HCT116 (cell line): ENCODE results near the gene MEF2D. TPM values are rescaled to one million over a fixed set of nuclear protein-coding genes. Genes with fewer than 3 reads are reported as not detected.

Experiments used
- ATAC-seq: fragments of 200-7000 bp; cut with Tn5 transposase; 2 replicates; pipeline ENCODE4 v1.9.1; 2020; ENCODE audit warnings: mild to moderate bottlenecking, moderate library complexity
- BruUV-seq: library from RNA; stranded (reverse); fragments of 400-500 nt; replicated peaks from 2 replicates; lab custom pipeline; 2021; lab: Mats Ljungman, UMichigan
- CTCF ChIA-PET: fragments of 300-600 bp; sonication (Branson Sonifier 250); formaldehyde crosslinking; loops from one replicate; lab custom pipeline; 2021; ENCODE audit warnings: antibody characterized with exemption; lab: Charles Lee
- POLR2A ChIA-PET: fragments of 300-600, 350-600 bp; sonication (Branson Sonifier 250); formaldehyde crosslinking; loops from one replicate; lab custom pipeline; 2021; ENCODE audit warnings: antibody characterized with exemption; lab: Charles Lee
- RAD21 ChIA-PET, 2 experiments: fragments of 300-600 bp; sonication (Branson Sonifier 250); formaldehyde crosslinking; loops; one replicate each; lab custom pipeline; 2023; ENCODE audit warnings: low total read pairs in 2 of 2; ENCODE audit not compliant: uncharacterized antibody in 2 of 2, unreplicated experiment in 2 of 2, low non-redundant PET in 1 of 2; lab: Charles Lee
- DNase-seq: peaks from one replicate; pipeline ENCODE4 v3.0.0-alpha.2; 2010; ENCODE audit warnings: low read depth, low spot score
- H2AFZ ChIP-seq: fragments of 200-600 bp; shearing (Covaris generic), sonication (generic); 2 replicates; pipeline ENCODE4 v1.6.1; 2017; ENCODE audit warnings: low read depth, mixed run types, mixed read lengths, antibody characterized with exemption, low read length; ENCODE audit not compliant: poor library complexity, severe bottlenecking
- H3K27ac ChIP-seq: 2 replicates; pipeline ENCODE4 v1.5.1; 2012; ENCODE audit warnings: low read depth, low read length
- H3K27me3 ChIP-seq: fragments of 200-600 bp; sonication (generic); 2 replicates; pipeline ENCODE4 v1.6.1; 2016; ENCODE audit warnings: mixed run types, low read length, mixed read lengths; ENCODE audit not compliant: insufficient read depth
- H3K36me3 ChIP-seq, 2 experiments: fragments of 200-500 bp in 1 of 2; fragments of 200-600 bp in 1 of 2; sonication (Bioruptor generic) in 1 of 2; sonication (generic) in 1 of 2; 2 replicates each; pipeline versions ENCODE4 v1.5.1 to v1.6.1; 2014 to 2016; ENCODE audit warnings: low read length in 2 of 2, inconsistent platforms in 1 of 2, mixed read lengths in 1 of 2, mixed run types in 1 of 2; ENCODE audit not compliant: insufficient read depth in 2 of 2, control insufficient read depth in 1 of 2
- H3K4me1 ChIP-seq, 2 experiments: fragments of 200-600 bp in 1 of 2; sonication (generic) in 1 of 2; 2 replicates each; pipeline versions ENCODE4 v1.5.1 to v1.6.1; 2012 to 2017; ENCODE audit warnings: low read length in 2 of 2, inconsistent platforms in 1 of 2, mild to moderate bottlenecking in 1 of 2, mixed read lengths in 1 of 2, mixed run types in 1 of 2, moderate library complexity in 1 of 2; ENCODE audit not compliant: insufficient read depth in 2 of 2, control insufficient read depth in 1 of 2
- H3K4me2 ChIP-seq: fragments of 200-600 bp; sonication (generic); 2 replicates; pipeline ENCODE4 v1.6.1; 2017; ENCODE audit warnings: mixed run types, low read length, mixed read lengths
- H3K4me3 ChIP-seq, 2 experiments: fragments of 200-600 bp in 1 of 2; sonication (generic) in 1 of 2; replicated peaks in 1 of 2; 2 replicates each; pipeline ENCODE4 v1.5.1; 2011 to 2016; ENCODE audit warnings: low read length in 2 of 2, control low read depth in 1 of 2, low read depth in 1 of 2, mild to moderate bottlenecking in 1 of 2, mixed read lengths in 1 of 2, mixed run types in 1 of 2
- H3K79me2 ChIP-seq: fragments of 200-600 bp; sonication (generic); 2 replicates; pipeline ENCODE4 v1.6.1; 2017; ENCODE audit warnings: mild to moderate bottlenecking, mixed run types, low read length, moderate library complexity, mixed read lengths; ENCODE audit not compliant: insufficient read depth
- H3K9ac ChIP-seq: fragments of 200-600 bp; sonication (generic); 2 replicates; pipeline ENCODE4 v1.6.1; 2016; ENCODE audit warnings: low read length, mixed read lengths
- H3K9me2 ChIP-seq: fragments of 200-600 bp; sonication (generic), shearing (Covaris generic); 2 replicates; pipeline ENCODE4 v1.6.1; 2017; ENCODE audit warnings: mixed run types, mild to moderate bottlenecking, moderate library complexity; ENCODE audit not compliant: insufficient read depth
- H3K9me3 ChIP-seq, 2 experiments: fragments of 200-500 bp in 1 of 2; fragments of 200-600 bp in 1 of 2; sonication (Bioruptor generic) in 1 of 2; sonication (generic) in 1 of 2; 2 replicates each; pipeline ENCODE4 v1.6.1; 2014 to 2017; ENCODE audit warnings: low read length in 2 of 2, mixed read lengths in 2 of 2, inconsistent platforms in 1 of 2, low read depth in 1 of 2, mild to moderate bottlenecking in 1 of 2, mixed run types in 1 of 2, moderate library complexity in 1 of 2; ENCODE audit not compliant: control insufficient read depth in 1 of 2, insufficient read depth in 1 of 2
- H4K20me1 ChIP-seq: fragments of 200-600 bp; sonication (generic), shearing (Covaris generic); 2 replicates; pipeline ENCODE4 v1.6.1; 2017; ENCODE audit warnings: mixed run types, mild to moderate bottlenecking, moderate library complexity; ENCODE audit not compliant: insufficient read depth
- CEBPB ChIP-seq: IDR thresholded peaks from 2 replicates; pipeline ENCODE4 v1.6.1; 2012; ENCODE audit warnings: low read depth
- ELF1 ChIP-seq: IDR thresholded peaks from 2 replicates; pipeline ENCODE4 v1.6.1; 2012; ENCODE audit warnings: low read depth, borderline replicate concordance
- EZH2 ChIP-seq: fragments of 200-600 bp; sonication (generic); IDR thresholded peaks from 2 replicates; pipeline ENCODE4 v1.6.1; 2017; ENCODE audit warnings: antibody characterized with exemption, mixed run types
- FOSL1 ChIP-seq: IDR thresholded peaks from 2 replicates; pipeline ENCODE4 v1.6.1; 2012; ENCODE audit warnings: low read depth
- JUND ChIP-seq: IDR thresholded peaks from 2 replicates; pipeline ENCODE4 v1.6.1; 2012
- MAX ChIP-seq: IDR thresholded peaks from 2 replicates; pipeline ENCODE4 v1.6.1; 2012
- POLR2A ChIP-seq: IDR thresholded peaks from 2 replicates; pipeline ENCODE4 v1.7.0; 2011; ENCODE audit warnings: borderline replicate concordance; ENCODE audit not compliant: insufficient read depth, insufficient read length; ENCODE audit errors: extremely low read depth
- POLR2AphosphoS5 ChIP-seq: IDR thresholded peaks from 2 replicates; pipeline ENCODE4 v1.6.1; 2011; ENCODE audit warnings: mild to moderate bottlenecking, low read depth, low read length, moderate library complexity
- REST ChIP-seq: IDR thresholded peaks from 2 replicates; pipeline ENCODE4 v1.6.1; 2012; ENCODE audit warnings: low read depth
- TCF7L2 ChIP-seq: IDR thresholded peaks from 2 replicates; pipeline ENCODE4 v1.7.0; 2011; ENCODE audit warnings: borderline replicate concordance, inconsistent platforms; ENCODE audit not compliant: insufficient read depth, insufficient read length; ENCODE audit errors: extremely low read depth
- ZBTB33 ChIP-seq: IDR thresholded peaks from 2 replicates; pipeline ENCODE4 v1.6.1; 2011; ENCODE audit warnings: mild to moderate bottlenecking, low read length, moderate library complexity; ENCODE audit not compliant: insufficient replicate concordance; ENCODE audit errors: extremely low read depth
- ZNF274 ChIP-seq: fragments of 200-500 bp; sonication (Bioruptor generic); IDR thresholded peaks from 2 replicates; pipeline ENCODE4 v1.6.1; 2014; ENCODE audit warnings: mild to moderate bottlenecking, low read depth, low read length, inconsistent platforms
- intact Hi-C: fragments of 100-400 bp; cut with micrococcal nuclease; formaldehyde crosslinking; loops from 2 replicates; pipeline ENCODE4 v1.10.0; 2022
- total RNA-seq: library from RNA; stranded (reverse); gene quantifications from one replicate; pipeline ENCODE4 v1.2.1, GENCODE V29; 2021; ENCODE audit not compliant: unreplicated experiment

MEF2D gene
- total RNA-seq, 1 experiment from 2014 or later, result 44.2 TPM

- ChIA-PET POLR2A (no interaction called here), RAD21 (interaction anchor here in 1 of 2 experiments (0.6 kb wide), 1 partner anchor 58 kb away, joined by 3 read pairs; no protein-coding TSS in a partner anchor), CTCF (no interaction called here)
- Histone ChIP-seq H3K79me2 (no peaks in the 10 kb centered on the region), H3K9ac (no peak overlapping the region), H3K4me3 (no peak overlapping the region), H2AFZ (no peak overlapping the region), H3K27me3 (no peaks in the 10 kb centered on the region), H3K9me2 (no peaks in the 10 kb centered on the region), H3K4me1 (no peaks in the 10 kb centered on the region), H3K4me2 (no peak overlapping the region), H3K9me3 (no peaks in the 10 kb centered on the region), H3K27ac (no peak overlapping the region), H4K20me1 (no peaks in the 10 kb centered on the region), H3K36me3 (peaks cover 24 to 35% of the 10 kb centered on the region in 2 experiments; a peak in 3 of 4 replicates)
- DNase-seq, result no peak
- no peak for ATAC-seq
- BruUV-seq, result no TSS peak
- TF ChIP-seq MAX (no peak), JUND (no peak), TCF7L2 (no peak), ELF1 (no peak), CEBPB (no peak), ZNF274 (no peak), FOSL1 (no peak), ZBTB33 (no peak), POLR2A (no peak), EZH2 (no peak), REST (no peak), POLR2AphosphoS5 (no peak)
- intact Hi-C loops, result no loop called here
Measured at GRCh38 chr1:156533568-156534220, 33.1 kb upstream of the MEF2D start.
